Measurements from ENCODE around the gene TFDP2. TPM values are rescaled to one million over a fixed set of nuclear protein-coding genes. Genes with fewer than 3 reads are reported as not detected.
"Not testable (repeated sequence)": the region's sequence is repeated elsewhere in the genome, so short reads cannot be mapped to it uniquely, and the experiment has no call there.

TFDP2 gene
- total RNA-seq, 2 donors from 2014 or later, result 33.2 to 37.9 TPM

- DNase-seq (ENCODE audit: low spot score), result no peak
- intact Hi-C loops (cut with DNase I), result no loop called here
These were observed 207.3 kb downstream of the TFDP2 start for GRCh38 chr3:141942006-141942405.

- DNase-seq (ENCODE audit: low spot score), result peak; percentile 61
- intact Hi-C loops (cut with DNase I), result no loop called here
These were observed 208.3 kb downstream of the TFDP2 start for GRCh38 chr3:141941093-141941492.

GRCh38 chr3:141940194-141940776 lies 209.1 kb downstream of the TFDP2 start:
- peak; percentile 64 for DNase-seq (ENCODE audit: low spot score)
- intact Hi-C loops (cut with DNase I), result no loop called here

GRCh38 chr3:141939759-141940158 lies 209.6 kb downstream of the TFDP2 start:
- no peak for DNase-seq (ENCODE audit: low spot score)

GRCh38 chr3:141938011-141938500 lies 211.3 kb downstream of the TFDP2 start:
- intact Hi-C loops (cut with DNase I), result no loop called here
- peak; percentile 14 for DNase-seq (ENCODE audit: low spot score)

More at GRCh38 chr3:141939759-141940158, 209.6 kb downstream of the TFDP2 start:
- intact Hi-C loops (cut with DNase I), result no loop called here

GRCh38 chr3:141934354-141934753 lies 215.0 kb downstream of the TFDP2 start:
- DNase-seq (ENCODE audit: low spot score), result no peak
- intact Hi-C loops (cut with DNase I), result no loop called here

- DNase-seq (ENCODE audit: low spot score), result peak; percentile 12
- intact Hi-C loops (cut with DNase I), result no loop called here
These were observed 215.7 kb downstream of the TFDP2 start for GRCh38 chr3:141933421-141934300.

- intact Hi-C loops (cut with DNase I), result no loop called here
- peak; percentile 49 for DNase-seq (ENCODE audit: low spot score)
These were observed 218.5 kb downstream of the TFDP2 start for GRCh38 chr3:141930801-141931200.

GRCh38 chr3:141929341-141929995 lies 219.9 kb downstream of the TFDP2 start:
- peak; percentile 34 for DNase-seq (ENCODE audit: low spot score)
- intact Hi-C loops (cut with DNase I), result no loop called here

GRCh38 chr3:141928631-141929270 lies 220.6 kb downstream of the TFDP2 start:
- peak; percentile 50 for DNase-seq (ENCODE audit: low spot score)
- intact Hi-C loops (cut with DNase I), result no loop called here

- intact Hi-C loops (cut with DNase I), result no loop called here
- peak; percentile 76 for DNase-seq (ENCODE audit: low spot score)
These were observed 222.4 kb downstream of the TFDP2 start for GRCh38 chr3:141926929-141927328.

- intact Hi-C loops (cut with DNase I); DNase-seq (ENCODE audit: low spot score): not testable (repeated sequence)
These were observed 223.7 kb downstream of the TFDP2 start for GRCh38 chr3:141925677-141926076.

GRCh38 chr3:141921316-141921715 lies 228.0 kb downstream of the TFDP2 start:
- intact Hi-C loops (cut with DNase I), result no loop called here

GRCh38 chr3:141920701-141921100 lies 228.6 kb downstream of the TFDP2 start:
- intact Hi-C loops (cut with DNase I), result no loop called here
- no peak for DNase-seq (ENCODE audit: low spot score)

More at GRCh38 chr3:141921316-141921715, 228.0 kb downstream of the TFDP2 start:
- no peak for DNase-seq (ENCODE audit: low spot score)

- no peak for DNase-seq (ENCODE audit: low spot score)
These were observed 233.6 kb downstream of the TFDP2 start for GRCh38 chr3:141915766-141916165.

GRCh38 chr3:141915016-141915415 lies 234.3 kb downstream of the TFDP2 start:
- no peak for DNase-seq (ENCODE audit: low spot score)
- intact Hi-C loops (cut with DNase I), result no loop called here

More at GRCh38 chr3:141915766-141916165, 233.6 kb downstream of the TFDP2 start:
- intact Hi-C loops (cut with DNase I), result no loop called here

GRCh38 chr3:141914311-141914710 lies 235.0 kb downstream of the TFDP2 start:
- DNase-seq (ENCODE audit: low spot score), result no peak

GRCh38 chr3:141913150-141913811 lies 236.1 kb downstream of the TFDP2 start:
- intact Hi-C loops (cut with DNase I), result no loop called here
- no peak for DNase-seq (ENCODE audit: low spot score)

More at GRCh38 chr3:141914311-141914710, 235.0 kb downstream of the TFDP2 start:
- intact Hi-C loops (cut with DNase I), result no loop called here

- DNase-seq (ENCODE audit: low spot score), result not testable (repeated sequence)
- intact Hi-C loops (cut with DNase I), result loop anchor here in 1 of 2 donors (10.0 kb wide), 1 partner anchor 165 kb away; no protein-coding TSS in a partner anchor
These were observed 239.4 kb downstream of the TFDP2 start for GRCh38 chr3:141909986-141910385.
